HepG2 (cell line): ENCODE measurements around the gene ADCY9. TPM values are rescaled to one million over a fixed set of nuclear protein-coding genes. Genes with fewer than 3 reads are reported as not detected.

ENCODE experiments used
- ATAC-seq: fragments of 200-7000 bp; cut with Tn5 transposase; 3 replicates; pipeline ENCODE4 v1.9.1; 2020; ENCODE audit warnings: mild to moderate bottlenecking, moderate library complexity
- BruUV-seq: library from RNA; stranded (reverse); fragments of 400-500 nt; replicated peaks from 2 replicates; lab custom pipeline; 2021; lab: Mats Ljungman, UMichigan
- CTCF ChIA-PET: fragments of 300-600 bp; formaldehyde crosslinking; extraction: SDS; loops from one replicate; lab custom pipeline; 2021; ENCODE audit warnings: low total read pairs, inconsistent platforms, low intra/inter-chr PET ratio; lab: Yijun Ruan, JAX
- POLR2A ChIA-PET: fragments of 350-600 bp; sonication (Branson Sonifier 250); formaldehyde crosslinking; loops from one replicate; lab custom pipeline; 2020; ENCODE audit warnings: antibody characterized with exemption, inconsistent platforms; lab: Yijun Ruan, JAX
- DNase-seq: peaks from one replicate; pipeline ENCODE4 v3.0.0-alpha.2; 2015; ENCODE audit warnings: low spot score
- FAIRE-seq: peaks from 3 replicates; lab custom pipeline; 2011; peaks lifted over from hg19 to GRCh38; lab: Jason Lieb, UNC
- H2AFZ ChIP-seq: one replicate; pipeline ENCODE4 v1.6.1; 2011; ENCODE audit warnings: low read length, inconsistent platforms
- H3K27ac ChIP-seq: fragments of 300-600 bp; 3 replicates; pipeline ENCODE4 v1.8.0; 2011; ENCODE audit warnings: mixed run types, mild to moderate bottlenecking, mixed read lengths, low read length, inconsistent platforms; ENCODE audit not compliant: insufficient read depth; ENCODE audit errors: extremely low read length
- H3K27me3 ChIP-seq, 2 experiments: fragments of 200-600 bp in 1 of 2; 2 replicates in 1 of 2; 3 replicates in 1 of 2; pipeline versions ENCODE4 v1.6.0 to v1.8.0; 2011; ENCODE audit warnings: low read length in 2 of 2, mild to moderate bottlenecking in 2 of 2, moderate library complexity in 2 of 2, inconsistent platforms in 1 of 2; ENCODE audit not compliant: insufficient read depth in 2 of 2, control insufficient read depth in 1 of 2
- H3K36me3 ChIP-seq, 2 experiments: fragments of 200-600 bp in 1 of 2; replicated peaks in 1 of 2; 2 replicates in 1 of 2; 3 replicates in 1 of 2; pipeline versions ENCODE4 v1.5.1 to v1.8.0; 2011; ENCODE audit warnings: low read length in 2 of 2, inconsistent platforms in 1 of 2; ENCODE audit not compliant: insufficient read depth in 2 of 2, control insufficient read depth in 1 of 2
- H3K4me1 ChIP-seq: 2 replicates; pipeline ENCODE4 v1.5.1; 2012; ENCODE audit warnings: low read length, inconsistent platforms; ENCODE audit not compliant: insufficient read depth
- H3K4me2 ChIP-seq: 2 replicates; pipeline ENCODE4 v1.6.0; 2011; ENCODE audit warnings: low read depth, low read length, inconsistent platforms
- H3K4me3 ChIP-seq, 3 experiments: fragments of 200-600 bp in 1 of 3; sonication (generic), shearing (Covaris generic) in 1 of 3; replicated peaks in 1 of 3; 2 replicates each; pipeline ENCODE4 v1.5.1; 2011 to 2016; ENCODE audit warnings: low read length in 3 of 3, inconsistent platforms in 2 of 3, low read depth in 2 of 3, mild to moderate bottlenecking in 2 of 3, control low read depth in 1 of 3, mixed read lengths in 1 of 3; ENCODE audit not compliant: insufficient read depth in 1 of 3
- H3K79me2 ChIP-seq: one replicate; pipeline ENCODE4 v1.6.1; 2011; ENCODE audit warnings: low read length, inconsistent platforms; ENCODE audit not compliant: insufficient read depth
- H3K9ac ChIP-seq: 2 replicates; pipeline ENCODE4 v1.6.0; 2011; ENCODE audit warnings: mild to moderate bottlenecking, low read depth, low read length, inconsistent platforms; ENCODE audit not compliant: insufficient read depth
- H3K9me3 ChIP-seq: 2 replicates; pipeline ENCODE4 v1.5.1; 2012; ENCODE audit warnings: mild to moderate bottlenecking, low read length
- H4K20me1 ChIP-seq: 2 replicates; pipeline ENCODE4 v1.6.0; 2011; ENCODE audit warnings: inconsistent platforms, mild to moderate bottlenecking, low read length, moderate library complexity; ENCODE audit not compliant: insufficient read depth
- GTF2F1 ChIP-seq: fragments of 150-350 bp; IDR thresholded peaks from 2 replicates; pipeline ENCODE4 v1.6.1; 2014; ENCODE audit warnings: low read length
- RNF2 ChIP-seq: fragments of 450-650 bp; conservative IDR thresholded peaks from 2 replicates; pipeline ENCODE4 v1.6.1; 2016; ENCODE audit warnings: low read depth
- THRA ChIP-seq: sonication (generic); formaldehyde crosslinking; IDR thresholded peaks from 2 replicates; pipeline ENCODE4 v1.4.0; 2020; ENCODE audit warnings: missing genetic modification reagents, borderline replicate concordance
- ZNF781 ChIP-seq: sonication (generic); formaldehyde crosslinking; IDR thresholded peaks from 2 replicates; pipeline ENCODE4 v1.5.1; 2020; ENCODE audit warnings: borderline replicate concordance, mild to moderate bottlenecking, missing genetic modification reagents; ENCODE audit errors: not compliant biosample characterization
- WGBS: methylation state at CpG from one replicate; pipeline ENCODE4 v1.1.6; 2017; ENCODE audit warnings: low lambda C conversion rate; 5-methylcytosine and 5-hydroxymethylcytosine counted together
- in situ Hi-C: cut with HindIII; loops from 2 replicates; pipeline ENCODE4 v1.10.0; 2017; ENCODE audit warnings: low pct_unique_long_range_greater_than_20kb; ENCODE audit not compliant: extremely low pct_ligation_motif_present
- intact Hi-C: fragments of 100-400 bp; cut with micrococcal nuclease; formaldehyde crosslinking; loops from one replicate; pipeline ENCODE4 v1.10.0; 2022; ENCODE audit not compliant: unreplicated experiment
- polyA plus RNA-seq, 8 experiments: library from polyadenylated mRNA; depleted of rRNA in 3 of 8; stranded (reverse) in 7 of 8; unstranded in 1 of 8; fragments of >200 nt; fragmentation: Illumina TruSeq in 4 of 8; extraction: Trizol in 4 of 8; gene quantifications; 2 replicates each; pipeline versions ENCODE4 v1.2.1 to v1.2.3, GENCODE V29; 2011 to 2016; ENCODE audit warnings: low read depth in 4 of 8, missing spikeins in 1 of 8, mixed read lengths in 1 of 8; ENCODE audit not compliant: insufficient read depth in 1 of 8
- total RNA-seq, 5 experiments: library from RNA; depleted of rRNA; stranded (reverse); fragments of >200 nt; fragmentation: Illumina TruSeq; extraction: Trizol; gene quantifications; 2 replicates each; pipeline ENCODE4 v1.2.3, GENCODE V29; 2016; ENCODE audit warnings: low read depth in 1 of 5

Gene ADCY9
- total and polyA plus RNA-seq, 2 of the 13 experiments (the other 11 are each of a cell fraction or from before 2014, with no cell fraction given) = 11.2 to 13.9 TPM

GRCh38 chr16:3983081-3983520 lies 133.1 kb downstream of the ADCY9 start (continued):
- TF ChIP-seq ZNF781 (CRISPR knock-in tag) = no peak

GRCh38 chr16:3982216-3982615 lies 134.0 kb downstream of the ADCY9 start:
- no peaks in the 10 kb centered on the region for H3K27me3 ChIP-seq
- peaks cover 19 to 52% of the 10 kb centered on the region in 2 experiments for H3K36me3 ChIP-seq
- in situ Hi-C loops (no loop called here), intact Hi-C loops (no loop called here)
- no peak overlapping the region for H3K4me3 ChIP-seq
- H3K9ac ChIP-seq = no peak overlapping the region
- FAIRE-seq (no peak), ATAC-seq (no peak), DNase-seq (no peak)
- H4K20me1 ChIP-seq = no peaks in the 10 kb centered on the region
- CTCF ChIA-PET = no interaction called here
- no peak overlapping the region for H3K4me2 ChIP-seq
- H3K79me2 ChIP-seq = no peaks in the 10 kb centered on the region
- BruUV-seq = no TSS peak
- H2AFZ ChIP-seq = no peak overlapping the region
- no peaks in the 10 kb centered on the region for H3K4me1 ChIP-seq
- TF ChIP-seq GTF2F1 (no peak), THRA (CRISPR knock-in tag) (no peak), RNF2 (no peak)
- TF ChIP-seq, all 625 proteins: peak for 0
- WGBS = 92% methylated on average over 6 of the region's 13 CpGs
- no peaks in the 10 kb centered on the region for H3K9me3 ChIP-seq
- POLR2A ChIA-PET = no interaction called here
- H3K27ac ChIP-seq = no peak overlapping the region
